DMS114 treated with DMSO at 0.1 percent for 48 hours (cell line): ENCODE results near the gene WNT9A.

Experiments used
- DNase-seq: peaks from one replicate; lab custom pipeline; 2025; ENCODE audit not compliant: unreplicated experiment; lab: John Stamatoyannopoulos, UW

Gene WNT9A

GRCh38 chr1:227955808-227956207, 8.1 kb upstream of the WNT9A start:
- DNase-seq = no peak

GRCh38 chr1:227954163-227954850, 6.6 kb upstream of the WNT9A start:
- DNase-seq = no peak

- no peak for DNase-seq
Measured at GRCh38 chr1:227953022-227953412, 5.3 kb upstream of the WNT9A start.

- DNase-seq = no peak
Measured at GRCh38 chr1:227952374-227953021, 4.8 kb upstream of the WNT9A start.

- no peak for DNase-seq
Measured at GRCh38 chr1:227951624-227952373, 4.1 kb upstream of the WNT9A start.

GRCh38 chr1:227950735-227951346, 3.1 kb upstream of the WNT9A start:
- DNase-seq = no peak

GRCh38 chr1:227949954-227950734, 2.4 kb upstream of the WNT9A start:
- no peak for DNase-seq

GRCh38 chr1:227949341-227949921, 1.7 kb upstream of the WNT9A start:
- no peak for DNase-seq

GRCh38 chr1:227948493-227949260, 945 bp upstream of the WNT9A start:
- DNase-seq = no peak

GRCh38 chr1:227947386-227947675, 401 bp downstream of the WNT9A start:
- no peak for DNase-seq

GRCh38 chr1:227946624-227947385, 927 bp downstream of the WNT9A start:
- no peak for DNase-seq

GRCh38 chr1:227945891-227946623, 1.7 kb downstream of the WNT9A start:
- no peak for DNase-seq

- DNase-seq = no peak
Measured at GRCh38 chr1:227944931-227945890, 2.5 kb downstream of the WNT9A start.

- no peak for DNase-seq
Measured at GRCh38 chr1:227944090-227944930, 3.4 kb downstream of the WNT9A start.

- DNase-seq = no peak
Measured at GRCh38 chr1:227943381-227944089, 4.2 kb downstream of the WNT9A start.

GRCh38 chr1:227942716-227943261, 4.9 kb downstream of the WNT9A start:
- DNase-seq = no peak
